ENCODE data around the gene LAMTOR2.

Gene LAMTOR2

GRCh38 chr1:156099282-156099681 lies 44.7 kb downstream of the LAMTOR2 start:
- DNase-seq: no peak

- DNase-seq: no peak
Observed at GRCh38 chr1:156100205-156100995, 45.8 kb downstream of the LAMTOR2 start.

GRCh38 chr1:156101880-156102279 lies 47.3 kb downstream of the LAMTOR2 start:
- no peak for DNase-seq

- DNase-seq: no peak
Observed at GRCh38 chr1:156102633-156103511, 48.3 kb downstream of the LAMTOR2 start.

GRCh38 chr1:156103521-156103947 lies 49.0 kb downstream of the LAMTOR2 start:
- DNase-seq: no peak

- no peak for DNase-seq
Observed at GRCh38 chr1:156104065-156104810, 49.7 kb downstream of the LAMTOR2 start.

GRCh38 chr1:156104861-156105832 lies 50.6 kb downstream of the LAMTOR2 start:
- no peak for DNase-seq

- DNase-seq: no peak
Observed at GRCh38 chr1:156106624-156107488, 52.3 kb downstream of the LAMTOR2 start.

- DNase-seq: no peak
Observed at GRCh38 chr1:156108057-156108456, 53.5 kb downstream of the LAMTOR2 start.
